WTC11 (cell line): ENCODE data around the gene PDE4B. TPM values are rescaled to one million over a fixed set of nuclear protein-coding genes. Genes with fewer than 3 reads are reported as not detected.

Source experiments
- ATAC-seq: fragments of 200-7000 bp; cut with Tn5 transposase; 2 replicates; pipeline ENCODE4 v1.10.0; 2021; ENCODE audit warnings: mild to moderate bottlenecking, moderate library complexity
- CTCF ChIA-PET: fragments of 300-600 bp; sonication (Branson Sonifier 250); formaldehyde crosslinking; loops from one replicate; lab custom pipeline; 2021; ENCODE audit warnings: antibody characterized with exemption; lab: Charles Lee
- POLR2A ChIA-PET: fragments of 350-600 bp; sonication (Branson Sonifier 250); formaldehyde crosslinking; loops from one replicate; lab custom pipeline; 2021; ENCODE audit warnings: antibody characterized with exemption; lab: Charles Lee
- DNase-seq: peaks from one replicate; pipeline ENCODE4 v3.0.0; 2021; ENCODE audit warnings: low spot score
- H3K27ac Mint-ChIP-seq: 2 replicates; pipeline ENCODE4 v1.8.0; 2021; ENCODE audit warnings: mixed read lengths
- H3K27me3 Mint-ChIP-seq: 2 replicates; pipeline ENCODE4 v1.8.0; 2021; ENCODE audit warnings: low read depth, mild to moderate bottlenecking, moderate library complexity, mixed read lengths
- H3K36me3 Mint-ChIP-seq: 2 replicates; pipeline ENCODE4 v1.8.0; 2021; ENCODE audit warnings: mixed read lengths
- H3K4me1 Mint-ChIP-seq: 2 replicates; pipeline ENCODE4 v1.8.0; 2022; ENCODE audit warnings: mixed read lengths
- H3K4me3 Mint-ChIP-seq: 2 replicates; pipeline ENCODE4 v1.8.0; 2021; ENCODE audit warnings: mild to moderate bottlenecking, moderate library complexity, mixed read lengths
- H3K9me3 Mint-ChIP-seq: 2 replicates; pipeline ENCODE4 v1.8.0; 2021; ENCODE audit warnings: mixed read lengths
- CREM ChIP-seq: sonication (generic); formaldehyde crosslinking; IDR thresholded peaks from 2 replicates; pipeline ENCODE4 v1.8.1; 2022; ENCODE audit warnings: mild to moderate bottlenecking, missing genetic modification reagents, moderate library complexity
- EMX1 ChIP-seq: fragments of 250-450 bp; sonication (Bioruptor Pico); IDR thresholded peaks from 2 replicates; pipeline ENCODE4 v1.8.0; 2021; ENCODE audit warnings: mild to moderate bottlenecking
- FOXP1 ChIP-seq: sonication (generic); formaldehyde crosslinking; IDR thresholded peaks from 2 replicates; pipeline ENCODE4 v1.8.0; 2022; ENCODE audit warnings: missing genetic modification reagents, mild to moderate bottlenecking, moderate library complexity, borderline replicate concordance
- GRHL2 ChIP-seq: fragments of 250-450 bp; sonication (Bioruptor Pico); IDR thresholded peaks from 2 replicates; pipeline ENCODE4 v1.8.0; 2022; ENCODE audit warnings: mild to moderate bottlenecking, moderate library complexity; ENCODE audit not compliant: insufficient replicate concordance, severe bottlenecking
- JAZF1 ChIP-seq: fragments of 250-450 bp; sonication (Bioruptor Pico); IDR thresholded peaks from 2 replicates; pipeline ENCODE4 v1.9.0; 2021; ENCODE audit warnings: moderate library complexity, mild to moderate bottlenecking, inconsistent platforms
- TCF7 ChIP-seq: sonication (generic); formaldehyde crosslinking; IDR thresholded peaks from 2 replicates; pipeline ENCODE4 v1.8.0; 2022; ENCODE audit warnings: mild to moderate bottlenecking, low read depth, missing genetic modification reagents, moderate library complexity
- ZNF121 ChIP-seq: sonication (generic); formaldehyde crosslinking; IDR thresholded peaks from 2 replicates; pipeline ENCODE4 v1.8.0; 2023; ENCODE audit warnings: missing genetic modification reagents
- ZNF317 ChIP-seq: sonication (generic); formaldehyde crosslinking; IDR thresholded peaks from 2 replicates; pipeline ENCODE4 v1.8.1; 2023; ENCODE audit warnings: low read depth, mild to moderate bottlenecking, moderate library complexity, missing genetic modification reagents, borderline replicate concordance
- ZNF671 ChIP-seq: fragments of 250-450 bp; sonication (Bioruptor Pico); IDR thresholded peaks from 2 replicates; pipeline ENCODE4 v1.8.0; 2021; ENCODE audit warnings: mild to moderate bottlenecking
- total RNA-seq: library from RNA; stranded (reverse); gene quantifications from 3 replicates; pipeline ENCODE4 v1.2.3, GENCODE V29; 2021
- TF ChIP-seq, protein P1 (sequence below): sonication (generic); formaldehyde crosslinking; conservative IDR thresholded peaks from 2 replicates; pipeline ENCODE4 v1.8.1; 2023; ENCODE audit warnings: mild to moderate bottlenecking, low read depth, missing genetic modification reagents, moderate library complexity
- TF ChIP-seq, protein P2 (sequence below): sonication (generic); formaldehyde crosslinking; IDR thresholded peaks from 2 replicates; pipeline ENCODE4 v1.8.1; 2022; ENCODE audit warnings: low read depth, missing genetic modification reagents, borderline replicate concordance
- TF ChIP-seq, protein P3 (sequence below): sonication (generic); formaldehyde crosslinking; IDR thresholded peaks from 2 replicates; pipeline ENCODE4 v1.8.1; 2022; ENCODE audit warnings: mild to moderate bottlenecking, moderate library complexity, missing genetic modification reagents
- TF ChIP-seq, protein P4 (sequence below): sonication (generic); formaldehyde crosslinking; IDR thresholded peaks from 2 replicates; pipeline ENCODE4 v1.8.1; 2022; ENCODE audit warnings: mild to moderate bottlenecking, missing genetic modification reagents, moderate library complexity, borderline replicate concordance
- TF ChIP-seq, protein P5 (sequence below): fragments of 250-450 bp; sonication (Bioruptor Pico); IDR thresholded peaks from 2 replicates; pipeline ENCODE4 v1.9.0; 2021; ENCODE audit warnings: mild to moderate bottlenecking, borderline replicate concordance

PDE4B gene
- total RNA-seq, 1 experiment from 2014 or later, result 8.0 TPM

DNA sequence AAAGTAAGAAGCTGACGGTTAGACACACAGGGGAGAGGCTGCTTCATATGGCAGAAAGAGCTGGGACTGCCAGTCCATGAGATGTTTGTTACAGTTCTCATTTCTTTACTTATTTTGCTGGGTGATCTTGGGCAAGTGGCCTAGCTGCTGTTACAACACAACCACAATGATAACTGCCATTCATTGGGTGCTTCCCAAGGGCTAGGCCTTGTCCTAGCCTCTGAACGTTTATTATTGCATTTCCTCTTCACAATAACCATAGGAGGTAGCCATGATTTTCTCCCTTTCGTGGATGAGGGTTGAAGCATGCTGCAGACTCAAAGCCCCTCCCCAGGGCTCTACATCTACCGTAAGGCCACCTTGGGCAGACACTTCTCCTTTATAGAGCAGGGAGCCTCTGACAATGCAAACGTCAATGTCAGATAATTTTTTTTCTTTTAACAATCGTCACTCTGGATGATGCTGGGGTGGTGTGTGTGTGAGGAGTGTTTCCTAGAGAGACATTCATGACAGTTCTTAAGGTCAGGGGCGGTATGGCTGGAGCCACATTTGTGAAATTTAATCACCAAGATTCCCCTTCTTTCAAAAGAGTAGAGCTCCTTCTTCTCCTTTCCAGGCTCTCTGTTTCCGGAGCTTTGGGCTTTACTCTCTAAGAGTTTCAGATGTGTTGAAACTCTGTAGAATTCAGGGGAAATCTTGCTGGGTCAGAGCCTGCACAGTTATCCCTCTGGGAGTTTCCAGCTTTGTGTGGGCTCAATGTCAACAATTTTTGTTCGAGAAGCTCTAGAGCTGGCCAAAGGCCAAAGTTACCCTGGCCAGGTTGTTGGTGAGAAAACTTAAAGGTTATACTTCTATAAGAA, 602.7 kb downstream of the PDE4B start (continued):
- TF ChIP-seq ZNF317, result no peak

DNA sequence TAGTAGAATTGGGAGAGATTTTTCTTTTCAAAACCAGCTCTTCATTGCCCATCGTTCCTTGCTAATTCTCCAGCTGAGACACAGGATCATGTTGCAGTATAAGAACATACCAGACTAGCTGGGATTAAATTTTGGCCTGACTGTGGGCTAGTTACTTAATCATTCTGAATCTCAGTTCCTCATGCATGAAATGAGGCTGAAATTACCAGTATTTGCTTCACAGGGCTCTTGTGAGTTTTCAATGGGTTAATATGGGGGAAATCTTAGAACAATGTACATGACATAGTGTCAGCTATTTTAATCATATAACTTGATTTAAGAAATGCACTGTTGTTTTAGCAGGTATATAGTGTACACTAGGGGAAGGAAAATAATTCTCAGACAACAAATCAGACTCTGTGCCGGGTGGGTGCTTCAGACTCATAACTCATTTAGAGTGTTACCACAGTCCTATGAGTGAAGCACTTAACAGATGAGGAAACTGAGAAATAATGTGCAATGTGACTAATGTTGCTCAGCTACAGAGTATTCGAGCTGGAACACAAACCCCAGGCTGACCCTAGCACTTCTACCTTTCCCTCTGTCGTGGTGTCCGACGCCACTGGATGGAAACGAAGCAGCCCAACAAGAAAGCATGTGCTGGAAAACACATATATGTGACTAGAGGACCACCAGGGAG, 603.7 kb downstream of the PDE4B start:
- Mint-ChIP-seq H3K4me1 (peaks cover 3% of the 10 kb centered on the region; the same call in 1 of the 2 replicates), H3K9me3 (peaks cover 4% of the 10 kb centered on the region), H3K4me3 (no peak overlapping the region), H3K36me3 (no peaks in the 10 kb centered on the region), H3K27me3 (no peaks in the 10 kb centered on the region), H3K27ac (no peak overlapping the region)
- ATAC-seq (no peak), DNase-seq (no peak)
- POLR2A ChIA-PET, result no interaction called here
- CTCF ChIA-PET, result interaction anchor here (2.0 kb wide), 1 partner anchor 50 kb away, joined by 5 read pairs; no protein-coding TSS in a partner anchor
- TF ChIP-seq GRHL2 (CRISPR knock-in tag) (no peak), JAZF1 (CRISPR knock-in tag) (no peak), TCF7 (CRISPR knock-in tag) (no peak), ZNF121 (no peak), FOXP1 (CRISPR knock-in tag) (no peak), ZNF671 (CRISPR knock-in tag) (no peak), EMX1 (CRISPR knock-in tag) (no peak), CREM (no peak)
- TF ChIP-seq, protein P1, sequence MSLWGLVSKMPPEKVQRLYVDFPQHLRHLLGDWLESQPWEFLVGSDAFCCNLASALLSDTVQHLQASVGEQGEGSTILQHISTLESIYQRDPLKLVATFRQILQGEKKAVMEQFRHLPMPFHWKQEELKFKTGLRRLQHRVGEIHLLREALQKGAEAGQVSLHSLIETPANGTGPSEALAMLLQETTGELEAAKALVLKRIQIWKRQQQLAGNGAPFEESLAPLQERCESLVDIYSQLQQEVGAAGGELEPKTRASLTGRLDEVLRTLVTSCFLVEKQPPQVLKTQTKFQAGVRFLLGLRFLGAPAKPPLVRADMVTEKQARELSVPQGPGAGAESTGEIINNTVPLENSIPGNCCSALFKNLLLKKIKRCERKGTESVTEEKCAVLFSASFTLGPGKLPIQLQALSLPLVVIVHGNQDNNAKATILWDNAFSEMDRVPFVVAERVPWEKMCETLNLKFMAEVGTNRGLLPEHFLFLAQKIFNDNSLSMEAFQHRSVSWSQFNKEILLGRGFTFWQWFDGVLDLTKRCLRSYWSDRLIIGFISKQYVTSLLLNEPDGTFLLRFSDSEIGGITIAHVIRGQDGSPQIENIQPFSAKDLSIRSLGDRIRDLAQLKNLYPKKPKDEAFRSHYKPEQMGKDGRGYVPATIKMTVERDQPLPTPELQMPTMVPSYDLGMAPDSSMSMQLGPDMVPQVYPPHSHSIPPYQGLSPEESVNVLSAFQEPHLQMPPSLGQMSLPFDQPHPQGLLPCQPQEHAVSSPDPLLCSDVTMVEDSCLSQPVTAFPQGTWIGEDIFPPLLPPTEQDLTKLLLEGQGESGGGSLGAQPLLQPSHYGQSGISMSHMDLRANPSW (CRISPR knock-in tag), result no peak
- TF ChIP-seq, protein P2, sequence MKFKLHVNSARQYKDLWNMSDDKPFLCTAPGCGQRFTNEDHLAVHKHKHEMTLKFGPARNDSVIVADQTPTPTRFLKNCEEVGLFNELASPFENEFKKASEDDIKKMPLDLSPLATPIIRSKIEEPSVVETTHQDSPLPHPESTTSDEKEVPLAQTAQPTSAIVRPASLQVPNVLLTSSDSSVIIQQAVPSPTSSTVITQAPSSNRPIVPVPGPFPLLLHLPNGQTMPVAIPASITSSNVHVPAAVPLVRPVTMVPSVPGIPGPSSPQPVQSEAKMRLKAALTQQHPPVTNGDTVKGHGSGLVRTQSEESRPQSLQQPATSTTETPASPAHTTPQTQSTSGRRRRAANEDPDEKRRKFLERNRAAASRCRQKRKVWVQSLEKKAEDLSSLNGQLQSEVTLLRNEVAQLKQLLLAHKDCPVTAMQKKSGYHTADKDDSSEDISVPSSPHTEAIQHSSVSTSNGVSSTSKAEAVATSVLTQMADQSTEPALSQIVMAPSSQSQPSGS (CRISPR knock-in tag), result no peak
- TF ChIP-seq, protein P3, sequence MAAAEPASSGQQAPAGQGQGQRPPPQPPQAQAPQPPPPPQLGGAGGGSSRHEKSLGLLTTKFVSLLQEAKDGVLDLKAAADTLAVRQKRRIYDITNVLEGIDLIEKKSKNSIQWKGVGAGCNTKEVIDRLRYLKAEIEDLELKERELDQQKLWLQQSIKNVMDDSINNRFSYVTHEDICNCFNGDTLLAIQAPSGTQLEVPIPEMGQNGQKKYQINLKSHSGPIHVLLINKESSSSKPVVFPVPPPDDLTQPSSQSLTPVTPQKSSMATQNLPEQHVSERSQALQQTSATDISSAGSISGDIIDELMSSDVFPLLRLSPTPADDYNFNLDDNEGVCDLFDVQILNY (CRISPR knock-in tag), result no peak
- TF ChIP-seq, protein P4, sequence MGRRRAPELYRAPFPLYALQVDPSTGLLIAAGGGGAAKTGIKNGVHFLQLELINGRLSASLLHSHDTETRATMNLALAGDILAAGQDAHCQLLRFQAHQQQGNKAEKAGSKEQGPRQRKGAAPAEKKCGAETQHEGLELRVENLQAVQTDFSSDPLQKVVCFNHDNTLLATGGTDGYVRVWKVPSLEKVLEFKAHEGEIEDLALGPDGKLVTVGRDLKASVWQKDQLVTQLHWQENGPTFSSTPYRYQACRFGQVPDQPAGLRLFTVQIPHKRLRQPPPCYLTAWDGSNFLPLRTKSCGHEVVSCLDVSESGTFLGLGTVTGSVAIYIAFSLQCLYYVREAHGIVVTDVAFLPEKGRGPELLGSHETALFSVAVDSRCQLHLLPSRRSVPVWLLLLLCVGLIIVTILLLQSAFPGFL (CRISPR knock-in tag), result no peak
- TF ChIP-seq, protein P5, sequence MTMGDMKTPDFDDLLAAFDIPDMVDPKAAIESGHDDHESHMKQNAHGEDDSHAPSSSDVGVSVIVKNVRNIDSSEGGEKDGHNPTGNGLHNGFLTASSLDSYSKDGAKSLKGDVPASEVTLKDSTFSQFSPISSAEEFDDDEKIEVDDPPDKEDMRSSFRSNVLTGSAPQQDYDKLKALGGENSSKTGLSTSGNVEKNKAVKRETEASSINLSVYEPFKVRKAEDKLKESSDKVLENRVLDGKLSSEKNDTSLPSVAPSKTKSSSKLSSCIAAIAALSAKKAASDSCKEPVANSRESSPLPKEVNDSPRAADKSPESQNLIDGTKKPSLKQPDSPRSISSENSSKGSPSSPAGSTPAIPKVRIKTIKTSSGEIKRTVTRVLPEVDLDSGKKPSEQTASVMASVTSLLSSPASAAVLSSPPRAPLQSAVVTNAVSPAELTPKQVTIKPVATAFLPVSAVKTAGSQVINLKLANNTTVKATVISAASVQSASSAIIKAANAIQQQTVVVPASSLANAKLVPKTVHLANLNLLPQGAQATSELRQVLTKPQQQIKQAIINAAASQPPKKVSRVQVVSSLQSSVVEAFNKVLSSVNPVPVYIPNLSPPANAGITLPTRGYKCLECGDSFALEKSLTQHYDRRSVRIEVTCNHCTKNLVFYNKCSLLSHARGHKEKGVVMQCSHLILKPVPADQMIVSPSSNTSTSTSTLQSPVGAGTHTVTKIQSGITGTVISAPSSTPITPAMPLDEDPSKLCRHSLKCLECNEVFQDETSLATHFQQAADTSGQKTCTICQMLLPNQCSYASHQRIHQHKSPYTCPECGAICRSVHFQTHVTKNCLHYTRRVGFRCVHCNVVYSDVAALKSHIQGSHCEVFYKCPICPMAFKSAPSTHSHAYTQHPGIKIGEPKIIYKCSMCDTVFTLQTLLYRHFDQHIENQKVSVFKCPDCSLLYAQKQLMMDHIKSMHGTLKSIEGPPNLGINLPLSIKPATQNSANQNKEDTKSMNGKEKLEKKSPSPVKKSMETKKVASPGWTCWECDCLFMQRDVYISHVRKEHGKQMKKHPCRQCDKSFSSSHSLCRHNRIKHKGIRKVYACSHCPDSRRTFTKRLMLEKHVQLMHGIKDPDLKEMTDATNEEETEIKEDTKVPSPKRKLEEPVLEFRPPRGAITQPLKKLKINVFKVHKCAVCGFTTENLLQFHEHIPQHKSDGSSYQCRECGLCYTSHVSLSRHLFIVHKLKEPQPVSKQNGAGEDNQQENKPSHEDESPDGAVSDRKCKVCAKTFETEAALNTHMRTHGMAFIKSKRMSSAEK (CRISPR knock-in tag), result no peak
